ENCODE measurements around the gene SMKR1.
"Not testable (repeated sequence)": the region's sequence is repeated elsewhere in the genome, so short reads cannot be mapped to it uniquely, and the experiment has no call there.

The SMKR1 gene

GRCh38 chr7:129489491-129489890 is 12.8 kb upstream of the SMKR1 start:
- no peak for DNase-seq

DNA sequence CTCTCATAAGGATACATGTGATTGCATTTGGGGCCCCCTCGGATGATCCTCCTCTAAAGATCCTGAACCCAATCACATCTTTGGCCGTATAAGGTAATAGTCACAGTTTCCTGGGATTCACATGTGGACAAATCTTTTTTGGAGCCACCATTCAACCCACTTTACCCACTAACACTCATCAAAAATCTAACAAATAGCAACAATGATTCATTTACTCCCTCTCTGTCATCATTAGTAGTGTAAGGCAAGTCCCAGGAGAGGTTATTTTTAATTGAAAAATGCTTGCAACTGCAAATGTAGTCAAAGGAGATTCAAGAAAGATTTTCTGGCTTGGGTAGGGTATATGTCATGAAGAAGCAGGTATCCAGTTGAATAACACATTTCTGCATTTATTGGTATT is 9.9 kb upstream of the SMKR1 start:
- no peak for DNase-seq

DNA sequence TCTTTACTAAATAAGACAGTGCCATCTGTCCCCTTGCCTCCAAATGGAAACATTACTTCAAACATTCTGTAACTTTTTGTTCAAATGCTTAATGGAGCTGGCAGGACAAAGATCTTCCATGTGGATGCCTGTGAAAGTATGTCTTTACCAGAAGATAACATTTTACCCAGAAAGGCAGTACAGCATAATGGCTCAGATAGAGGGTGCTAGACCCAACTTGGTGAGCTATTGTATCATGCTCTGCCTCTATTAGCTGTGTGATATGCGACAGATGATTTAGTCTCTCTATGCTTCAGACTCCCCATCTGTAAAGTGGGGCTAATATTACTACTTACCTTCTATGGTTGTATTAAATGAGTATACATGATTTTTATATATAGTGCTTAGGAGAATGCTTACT is 8.8 kb upstream of the SMKR1 start:
- DNase-seq = no peak

- no peak for DNase-seq
Measured at GRCh38 chr7:129494041-129494440, 8.3 kb upstream of the SMKR1 start.

DNA sequence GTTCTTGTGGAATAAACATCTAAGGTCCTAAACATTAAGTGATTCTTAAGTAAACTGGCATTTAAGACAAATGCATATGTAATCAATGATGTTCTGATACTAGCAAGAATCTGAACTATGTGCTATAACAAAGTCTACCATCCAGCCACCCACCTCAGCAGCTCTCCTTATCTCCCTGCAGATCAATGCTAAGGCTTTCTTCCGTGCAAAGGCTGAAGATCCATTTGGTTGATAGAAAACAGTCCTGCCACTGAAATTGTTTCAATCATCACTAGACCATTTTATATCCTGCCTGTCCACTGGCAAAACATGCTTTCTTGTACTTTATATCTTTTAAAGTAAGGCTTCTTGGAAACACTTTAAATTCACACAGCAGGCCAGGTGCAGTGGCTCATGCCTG is 6.3 kb upstream of the SMKR1 start:
- no peak for DNase-seq

DNA sequence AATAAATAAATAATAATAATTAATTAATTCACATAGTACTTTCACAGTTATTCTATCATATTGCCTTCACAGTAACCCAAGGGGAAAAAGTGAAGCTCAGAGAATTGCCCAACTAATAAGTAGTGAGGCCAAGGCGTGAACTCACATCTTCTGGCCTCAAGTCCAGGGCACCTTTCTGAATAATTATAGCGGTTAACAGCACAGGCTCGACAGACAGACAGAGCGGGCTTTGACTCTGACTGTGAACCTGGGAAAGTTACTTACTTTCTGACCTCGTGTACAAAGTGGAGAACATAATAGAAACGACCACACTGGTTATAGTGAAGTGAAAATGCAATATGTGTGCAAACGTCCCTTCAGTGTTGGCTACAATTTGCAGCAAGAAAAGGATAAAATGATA is 5.7 kb upstream of the SMKR1 start:
- no peak for DNase-seq

DNA sequence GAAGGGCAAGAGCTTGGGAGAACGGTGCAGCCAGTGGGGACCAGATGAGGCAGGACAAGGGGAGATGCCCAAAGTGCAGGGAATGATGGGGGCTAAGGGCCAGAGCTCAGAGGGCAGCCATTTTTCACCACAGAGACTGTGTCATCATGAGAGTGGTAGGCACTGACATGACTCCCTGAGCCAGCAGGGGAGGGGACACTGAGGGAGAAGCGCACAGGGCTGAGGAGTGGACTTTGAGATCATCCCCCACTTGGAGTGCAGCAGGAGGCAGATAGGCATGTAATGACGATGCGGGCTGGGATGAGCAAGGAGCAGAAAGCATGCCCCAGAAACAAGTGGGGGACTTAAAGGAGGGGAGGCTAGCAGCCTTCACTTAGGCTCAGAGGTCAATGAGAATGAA is 5.2 kb upstream of the SMKR1 start:
- no peak for DNase-seq

DNA sequence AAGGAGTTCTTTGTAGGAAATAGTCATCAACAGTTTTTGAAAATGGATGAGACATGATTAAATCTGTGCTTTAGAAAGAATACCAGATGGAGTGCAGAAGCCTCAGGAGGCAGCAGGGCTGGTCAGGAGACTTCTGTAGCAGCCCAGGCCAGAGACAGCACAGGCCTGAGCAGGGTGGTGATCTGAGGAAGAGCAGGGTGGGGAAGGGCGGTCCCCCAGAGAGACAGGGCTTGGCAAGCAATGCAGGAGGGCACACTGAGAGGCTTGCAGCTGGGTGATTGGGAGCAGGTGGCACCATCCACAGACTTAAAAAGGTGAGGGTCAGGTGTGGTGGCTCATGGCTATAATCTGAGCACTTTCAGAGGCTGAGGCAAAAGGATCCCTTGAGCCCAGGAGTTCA is 4.3 kb upstream of the SMKR1 start:
- DNase-seq = no peak

- DNase-seq = no peak
Measured at GRCh38 chr7:129499999-129500398, 2.3 kb upstream of the SMKR1 start.

DNA sequence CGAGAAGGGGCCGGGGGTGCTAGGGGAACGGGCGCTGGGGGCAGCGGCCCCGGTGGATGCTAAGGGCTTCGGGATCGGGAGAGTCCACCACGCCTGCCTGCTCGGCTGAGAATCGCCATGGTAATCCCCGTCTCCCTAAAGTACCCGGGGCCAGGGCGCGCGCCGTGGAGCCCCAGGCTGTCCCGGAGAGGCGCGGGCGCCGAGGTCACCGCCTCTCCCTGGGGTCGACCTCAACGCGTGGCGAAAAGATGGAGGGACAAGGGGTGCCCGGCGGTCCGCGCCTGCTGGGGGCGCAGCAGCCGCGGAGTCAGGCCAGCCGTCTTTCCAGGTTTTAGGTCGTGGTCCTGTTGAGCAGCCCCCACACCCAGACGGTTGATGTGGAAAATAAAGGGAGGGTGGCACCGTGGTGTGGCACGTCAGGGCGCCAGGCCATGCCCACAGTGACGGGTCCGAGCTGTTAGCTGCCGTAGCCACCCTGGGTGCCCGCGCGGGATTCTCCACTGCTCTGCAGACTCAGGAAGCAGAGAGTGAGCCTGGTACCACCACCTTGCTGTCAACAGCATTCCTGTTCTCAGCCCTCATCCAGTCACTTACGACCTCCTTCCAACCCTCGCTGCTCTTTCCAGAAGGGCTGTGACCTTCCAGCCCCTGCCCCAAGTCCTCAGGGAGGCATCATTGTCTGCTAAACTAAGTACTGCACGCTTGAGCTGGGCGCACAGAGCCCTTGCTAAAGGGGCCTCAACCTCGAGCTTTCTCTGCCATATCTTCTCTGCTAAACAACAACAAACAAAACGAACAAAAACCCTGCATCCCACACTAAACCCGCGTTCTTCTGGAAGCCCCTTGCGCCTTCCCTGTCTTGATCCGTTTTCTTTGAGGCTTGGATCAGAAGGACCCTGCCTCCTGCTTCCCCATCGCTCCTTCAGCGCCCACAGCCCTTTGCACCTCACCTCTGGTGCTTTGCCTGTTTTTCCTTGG is 666 bp downstream of the SMKR1 start:
- DNase-seq = peak; percentile 20

DNA sequence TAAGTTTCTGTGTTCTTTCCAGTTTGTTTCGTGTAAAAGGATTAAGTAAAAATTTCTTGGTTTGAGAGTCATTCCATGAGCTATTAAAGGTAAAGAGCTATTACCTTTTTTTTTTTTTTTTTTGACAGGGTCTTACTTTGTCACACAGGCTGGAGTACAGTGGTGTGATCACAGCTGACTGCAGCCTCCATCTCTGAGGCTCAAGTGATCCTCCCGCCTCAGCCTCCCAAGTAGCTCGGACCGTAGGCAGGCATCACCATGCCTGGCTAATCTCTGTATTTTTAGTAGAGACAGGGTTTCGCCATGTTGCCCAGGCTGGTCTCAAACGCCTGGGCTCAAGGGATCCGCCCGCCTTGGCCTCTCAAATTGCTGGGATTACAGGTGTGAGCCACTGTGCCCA is 1.4 kb downstream of the SMKR1 start:
- no peak for DNase-seq

GRCh38 chr7:129512192-129512591 is 9.9 kb downstream of the SMKR1 start:
- DNase-seq = no peak

GRCh38 chr7:129513546-129513945 is 11.2 kb downstream of the SMKR1 start:
- DNase-seq = no peak

- no peak for DNase-seq
Measured at GRCh38 chr7:129514683-129515082, 12.4 kb downstream of the SMKR1 start.

- no peak for DNase-seq
Measured at GRCh38 chr7:129515381-129515780, 13.1 kb downstream of the SMKR1 start.

DNA sequence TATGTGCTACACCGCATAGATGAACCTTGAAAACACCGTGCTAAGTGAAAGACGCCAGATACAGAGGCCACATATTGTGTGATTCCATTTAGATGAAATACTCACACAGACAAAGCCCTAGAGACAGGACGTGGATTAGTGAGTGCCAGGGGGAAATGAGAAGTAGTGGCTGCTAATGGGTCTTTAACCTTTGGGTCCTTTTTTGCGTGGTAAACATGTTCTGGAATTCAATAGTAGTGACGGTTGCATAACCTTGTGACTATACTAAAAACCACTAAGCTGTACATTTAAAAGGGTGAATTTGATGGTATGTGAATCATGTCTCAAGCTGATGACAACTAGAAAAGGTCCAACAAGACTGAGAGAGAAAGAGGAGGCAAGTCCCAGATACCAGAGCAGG is 15.6 kb downstream of the SMKR1 start:
- DNase-seq = no peak

GRCh38 chr7:129519464-129519863 is 17.1 kb downstream of the SMKR1 start:
- no peak for DNase-seq

DNA sequence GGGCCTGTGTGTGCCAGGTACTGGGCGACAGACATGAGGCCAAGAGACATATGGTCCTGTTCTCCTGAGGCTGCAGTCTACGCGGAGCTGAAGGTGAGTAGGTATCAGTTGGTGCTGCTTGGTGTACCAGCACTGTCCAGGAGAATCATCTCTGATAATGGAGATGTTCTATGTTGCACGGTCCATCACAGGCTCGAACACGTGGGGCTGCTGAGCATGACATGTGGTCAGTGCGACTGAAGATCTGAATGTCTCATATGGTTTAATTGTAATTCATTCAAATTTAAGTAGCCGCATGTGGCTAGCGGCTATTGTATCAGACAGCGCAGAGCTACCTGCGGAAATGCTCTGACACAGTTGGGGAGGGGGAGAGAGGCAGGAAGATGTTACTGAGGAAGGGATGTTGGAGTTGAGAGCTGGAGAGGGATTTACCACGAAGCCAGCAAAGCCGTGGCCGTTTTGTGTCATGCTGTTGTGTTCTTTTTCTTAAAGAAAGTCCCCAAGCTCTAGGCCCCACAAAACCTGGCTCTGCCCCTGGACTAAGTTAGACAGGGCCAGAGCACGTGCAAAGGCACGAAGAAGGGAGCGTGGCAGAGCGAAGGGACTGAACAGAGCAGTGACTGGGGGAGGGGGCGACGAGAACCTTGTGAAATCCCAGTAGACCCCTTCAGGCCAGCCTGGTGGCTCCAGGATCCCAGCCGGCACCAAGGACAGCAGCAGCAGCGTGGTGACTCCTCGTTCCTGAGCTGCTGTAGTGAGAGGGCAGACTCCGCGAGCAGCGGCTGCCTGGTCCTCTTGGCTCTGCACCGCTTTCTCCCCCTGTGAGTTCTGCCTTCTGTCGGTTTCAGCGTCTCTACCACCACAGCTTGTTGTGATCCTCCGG is 20.0 kb downstream of the SMKR1 start:
- no peak for DNase-seq

GRCh38 chr7:129522971-129523340 is 20.6 kb downstream of the SMKR1 start:
- no peak for DNase-seq

DNA sequence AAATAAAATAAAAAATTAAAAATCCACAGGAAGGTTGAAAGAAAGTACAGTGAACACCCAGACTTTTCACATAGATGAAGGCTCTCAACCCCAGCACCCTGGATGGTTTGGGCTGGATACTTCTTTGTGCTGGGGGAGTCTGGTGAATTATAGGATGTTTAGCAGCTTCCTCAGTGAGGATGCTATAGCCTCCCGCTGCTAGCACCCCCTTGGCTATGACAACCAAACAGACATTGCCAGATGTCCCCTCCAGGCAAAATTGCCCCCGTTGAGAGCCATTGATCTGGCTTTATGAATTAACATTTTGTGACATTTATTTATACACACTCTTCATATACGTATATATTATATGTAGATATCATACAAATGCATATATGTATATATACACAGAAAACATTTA is 21.6 kb downstream of the SMKR1 start:
- DNase-seq = no peak

DNA sequence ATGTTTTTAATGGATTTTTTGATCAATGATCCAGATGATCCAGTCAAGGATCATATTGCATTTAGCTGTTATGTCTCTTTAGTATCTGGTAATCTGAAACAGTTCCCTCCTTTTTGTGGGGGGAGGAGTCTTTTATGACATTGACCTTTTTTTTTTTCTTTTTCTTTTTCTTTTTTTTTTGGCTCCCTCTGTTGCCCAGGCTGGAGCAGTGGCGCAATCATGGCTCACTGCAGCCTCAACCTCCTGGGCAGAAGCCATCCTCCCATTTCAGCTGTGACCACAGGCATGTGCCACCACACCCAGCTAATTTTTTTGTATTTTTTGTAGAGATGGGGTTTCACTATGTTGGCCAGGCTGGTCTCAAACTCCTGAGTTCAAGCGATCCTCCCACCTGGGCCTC is 22.1 kb downstream of the SMKR1 start:
- DNase-seq = not testable (repeated sequence)

DNA sequence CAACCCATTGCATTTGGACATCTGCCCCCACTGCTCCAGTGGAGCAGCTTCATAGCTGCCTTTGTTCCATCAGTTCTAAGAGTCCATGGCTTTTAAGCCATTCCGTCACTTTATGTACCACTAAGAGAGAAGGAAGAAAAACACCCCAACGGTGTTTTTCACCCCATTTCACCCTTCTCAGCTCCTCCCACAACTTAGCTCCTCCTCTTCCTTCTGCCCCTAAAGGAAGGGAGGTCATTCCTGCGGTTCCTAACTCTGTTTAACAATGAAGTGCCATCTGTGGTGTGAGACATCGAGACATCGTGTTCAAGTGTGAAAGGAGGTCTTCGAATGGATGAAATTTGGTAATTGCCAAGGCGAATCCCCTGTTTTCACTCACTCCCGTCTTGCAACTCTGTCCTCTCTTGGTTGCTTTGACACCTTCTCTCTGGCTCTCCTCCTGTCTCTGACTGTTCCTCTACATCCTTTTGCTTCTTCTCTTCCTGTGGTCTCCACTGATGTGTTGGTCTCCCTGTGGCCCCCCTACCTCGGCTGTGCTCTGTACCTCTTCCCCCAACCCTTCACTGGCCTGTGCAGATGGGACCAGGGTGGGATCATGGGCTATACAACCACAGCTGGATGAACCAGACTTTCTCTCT is 23.0 kb downstream of the SMKR1 start:
- no peak for DNase-seq

DNA sequence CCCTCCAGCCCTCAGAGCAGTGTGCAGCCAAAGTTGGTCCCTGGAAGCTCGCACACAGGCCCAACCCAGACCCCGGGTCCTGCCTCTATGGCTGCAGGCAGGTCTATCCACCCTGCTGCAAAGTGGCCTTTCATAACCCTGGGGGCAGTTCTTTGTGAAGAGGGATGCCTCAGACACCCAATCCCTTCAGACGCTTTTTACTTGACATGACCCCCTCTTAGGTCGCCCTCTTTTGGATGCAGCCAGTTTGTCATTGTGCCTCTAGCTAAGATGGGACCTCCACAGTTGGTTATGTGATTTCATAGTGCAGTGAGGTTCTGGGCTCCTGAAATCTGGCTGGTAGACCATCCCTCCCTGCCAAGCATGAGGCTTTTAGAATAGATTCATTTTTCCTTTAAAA is 27.3 kb downstream of the SMKR1 start:
- DNase-seq = no peak
